Measurements from ENCODE around the gene C12orf57.
A peak's percentile ranks its signal among the peaks of the same experiment; 100 is the strongest.

Gene C12orf57

GRCh38 chr12:6938353-6939190 lies 5.2 kb upstream of the C12orf57 start:
- DNase-seq: no peak

DNA sequence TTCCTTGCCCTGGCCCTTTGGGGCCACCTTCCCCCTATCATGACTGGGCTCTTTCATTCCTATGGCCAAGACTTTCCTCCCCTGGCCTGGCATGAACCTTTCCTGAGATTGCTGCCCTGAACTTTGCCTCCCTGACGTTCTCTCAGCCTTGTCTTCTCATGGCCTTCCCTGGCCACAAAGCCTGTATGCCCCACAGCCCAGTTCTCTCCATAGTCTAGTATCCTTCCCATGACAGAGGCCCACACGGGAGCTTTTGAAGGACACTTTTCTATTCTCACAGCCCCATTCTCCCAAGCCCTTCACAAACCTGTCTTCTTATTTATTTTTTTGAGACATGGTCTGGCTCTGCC lies 4.7 kb upstream of the C12orf57 start:
- DNase-seq: no peak

DNA sequence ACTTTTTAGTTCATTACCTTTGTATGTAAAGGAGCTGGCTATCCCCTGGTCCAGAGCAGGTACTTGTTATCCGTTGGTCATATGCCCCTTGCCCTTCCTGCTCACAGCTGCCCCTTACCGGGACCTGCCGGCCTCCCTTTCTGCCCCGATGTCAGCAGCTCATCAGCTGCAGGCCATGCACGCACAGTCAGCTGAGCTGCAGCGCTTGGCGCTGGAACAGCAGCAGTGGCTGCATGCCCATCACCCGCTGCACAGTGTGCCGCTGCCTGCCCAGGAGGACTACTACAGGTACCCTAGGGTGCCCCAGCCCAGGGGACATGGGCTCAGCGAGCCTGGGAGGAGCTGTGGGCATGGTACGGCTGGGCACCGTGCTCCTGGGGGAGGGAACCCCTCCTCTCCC lies 2.6 kb upstream of the C12orf57 start:
- no peak for DNase-seq

- DNase-seq: no peak
Measured at GRCh38 chr12:6941782-6942181, 2.0 kb upstream of the C12orf57 start.

- no peak for DNase-seq
Measured at GRCh38 chr12:6942331-6942665, 1.5 kb upstream of the C12orf57 start.

- peak; percentile 92 for DNase-seq
Measured at GRCh38 chr12:6943389-6943721, 467 bp upstream of the C12orf57 start.

GRCh38 chr12:6944381-6945186 lies 762 bp downstream of the C12orf57 start:
- peak; percentile 90 for DNase-seq

GRCh38 chr12:6945613-6946012 lies 1.8 kb downstream of the C12orf57 start:
- no peak for DNase-seq

- peak; percentile 63 for DNase-seq
Measured at GRCh38 chr12:6946033-6946919, 2.5 kb downstream of the C12orf57 start.

- no peak for DNase-seq
Measured at GRCh38 chr12:6946920-6947374, 3.1 kb downstream of the C12orf57 start.

- no peak for DNase-seq
Measured at GRCh38 chr12:6947615-6948014, 3.8 kb downstream of the C12orf57 start.

DNA sequence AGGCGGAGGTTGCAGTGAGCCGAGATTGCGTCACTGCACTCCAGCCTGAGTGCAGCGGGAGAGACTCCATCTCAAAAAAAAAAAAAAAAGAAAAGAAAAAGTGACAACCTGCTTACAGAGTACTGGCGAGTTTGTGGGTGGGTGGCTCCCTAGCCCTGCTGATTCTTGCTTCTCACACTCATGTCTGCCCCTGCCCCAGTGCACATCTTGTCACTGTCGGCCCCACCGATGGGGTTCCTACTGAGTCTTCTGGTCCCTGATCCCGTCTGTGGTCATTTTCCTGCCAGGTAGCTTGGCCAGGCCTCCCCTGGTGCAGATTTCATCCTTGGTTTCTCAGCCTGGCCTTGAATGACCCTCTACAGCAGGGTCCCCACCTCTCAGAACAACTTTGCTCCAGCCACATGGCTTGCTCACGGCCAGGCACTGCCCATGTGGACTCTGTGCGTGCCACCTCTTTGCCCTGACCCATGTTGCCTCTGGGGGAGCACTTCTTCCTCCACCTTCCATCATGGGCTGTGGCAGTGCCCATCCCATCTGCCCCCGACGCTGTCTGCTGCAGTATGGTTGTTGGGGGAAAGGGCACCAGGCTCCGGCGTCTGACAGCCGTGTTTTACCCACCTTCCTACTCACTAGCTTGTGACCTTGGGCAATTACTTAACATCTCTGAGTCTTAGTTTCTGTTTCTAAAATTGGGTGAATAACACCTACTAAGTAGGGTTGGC lies 5.2 kb downstream of the C12orf57 start:
- peak; percentile 62 for DNase-seq

GRCh38 chr12:6950401-6950801 lies 6.6 kb downstream of the C12orf57 start:
- DNase-seq: no peak

DNA sequence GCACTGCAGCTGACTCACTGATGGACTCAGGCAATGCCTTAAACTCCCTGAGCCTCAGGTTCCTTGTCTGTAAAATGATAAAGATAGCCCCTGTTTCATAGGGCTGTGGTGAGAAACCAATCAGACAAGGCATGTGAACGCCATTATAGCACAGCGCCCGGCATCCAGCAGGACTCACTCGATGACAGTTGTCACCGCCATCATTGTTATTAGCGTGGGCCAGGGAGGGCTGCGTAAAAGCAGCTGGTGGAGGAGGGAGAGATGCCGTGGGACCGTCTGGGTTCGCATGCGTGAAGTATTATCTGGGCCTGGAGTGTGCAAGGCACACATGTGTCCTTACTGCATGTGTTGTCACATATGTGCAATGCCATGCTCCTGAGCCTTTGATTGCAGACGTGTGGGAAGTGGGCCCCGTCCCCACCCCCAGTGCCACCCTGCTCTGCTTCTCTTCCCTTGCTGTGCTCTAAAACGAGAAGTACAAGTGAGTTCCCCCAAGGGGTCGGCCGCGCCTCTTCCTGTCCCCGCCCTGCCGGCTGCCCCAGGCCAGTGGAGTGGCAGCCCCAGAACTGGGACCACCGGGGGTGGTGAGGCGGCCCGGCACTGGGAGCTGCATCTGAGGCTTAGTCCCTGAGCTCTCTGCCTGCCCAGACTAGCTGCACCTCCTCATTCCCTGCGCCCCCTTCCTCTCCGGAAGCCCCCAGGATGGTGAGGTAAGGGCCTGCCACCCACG lies 7.2 kb downstream of the C12orf57 start, which contains the start of gene PTPN6:
Gene PTPN6, plus strand, starts transcription at position 546 of the 730 bp plus-strand sequence. Its CDS starts 157 bp downstream, at position 703.
- peak; percentile 67 for DNase-seq

- no peak for DNase-seq
Measured at GRCh38 chr12:6951551-6952120, 7.8 kb downstream of the C12orf57 start.

- no peak for DNase-seq
Measured at GRCh38 chr12:6952121-6952862, 8.5 kb downstream of the C12orf57 start.

DNA sequence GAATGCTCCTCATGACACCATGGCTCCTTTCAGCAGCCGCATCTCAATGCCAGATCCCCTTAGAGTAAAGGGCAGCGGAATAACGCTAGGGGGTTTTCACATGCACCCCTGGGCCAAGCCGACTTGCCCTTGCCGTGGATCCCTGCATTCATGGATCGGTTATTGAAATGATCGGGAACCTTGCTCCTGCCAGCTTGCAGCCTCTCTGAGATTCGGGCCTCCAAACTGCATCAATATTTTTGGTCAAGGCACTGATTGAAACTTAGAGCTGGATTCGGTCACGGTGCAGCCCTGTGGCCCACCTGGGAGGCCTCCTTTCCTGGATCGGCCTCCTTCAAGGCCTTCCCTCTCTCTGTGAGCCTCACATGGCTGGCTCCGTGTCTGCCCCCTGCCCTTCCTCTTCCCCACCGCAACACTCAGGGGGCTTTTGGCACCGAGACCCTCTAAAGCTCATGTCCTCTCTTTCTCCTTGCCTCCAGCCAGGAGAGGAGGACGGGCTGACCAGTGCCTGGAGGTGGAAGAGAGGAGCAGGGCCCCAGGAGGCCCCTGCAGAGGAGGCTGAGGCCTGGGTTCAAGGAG lies 9.1 kb downstream of the C12orf57 start:
- DNase-seq: no peak

DNA sequence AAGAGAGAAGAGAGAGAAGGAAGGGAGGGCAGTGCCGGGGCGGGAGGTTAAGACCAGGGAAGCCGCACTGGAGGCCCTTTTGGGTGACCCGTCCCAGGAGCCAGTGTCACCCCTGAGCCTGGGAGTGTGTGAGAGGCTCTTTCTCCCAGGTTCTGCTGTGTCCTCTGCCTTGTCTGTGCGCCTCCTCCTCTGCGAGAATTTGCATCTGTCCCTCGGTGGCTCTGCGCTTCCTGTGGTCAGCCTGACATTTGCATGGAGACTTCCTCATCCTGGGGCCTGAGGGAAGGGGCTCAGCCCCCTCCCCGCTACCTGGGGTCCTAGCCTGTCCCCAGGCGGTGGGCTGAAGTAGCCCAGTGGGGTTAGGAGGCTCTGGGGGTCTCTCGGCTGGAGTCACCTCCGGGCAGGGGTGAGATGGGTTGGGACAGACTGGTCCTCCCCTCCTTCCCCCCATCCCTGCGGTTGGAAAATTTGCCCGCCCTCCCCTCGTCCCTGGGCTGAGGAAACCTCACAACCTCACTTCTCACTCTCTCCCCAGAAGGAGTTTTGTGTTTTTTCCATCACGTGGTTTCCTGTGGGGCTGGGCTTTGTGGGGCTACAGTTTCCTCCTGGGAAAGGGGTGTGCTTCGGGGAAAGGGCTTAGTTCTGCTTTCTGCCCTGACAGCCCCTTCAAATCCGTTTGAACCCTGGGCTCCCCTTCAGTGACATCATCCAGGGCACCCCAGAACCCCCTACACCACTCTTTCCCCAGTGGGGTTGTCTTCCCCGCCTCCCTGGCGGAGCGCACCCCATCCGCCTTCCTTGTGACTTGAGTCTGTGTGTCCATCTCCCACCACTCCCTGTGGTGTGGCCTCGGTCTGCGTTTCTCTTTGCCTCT lies 9.9 kb downstream of the C12orf57 start:
- DNase-seq: peak; percentile 84

All from CD4-positive, alpha-beta T cell treated with Interleukin-4 for 4 hours (primary cell).